DMS 273 (cell line): ENCODE data around the gene COBL.
A peak's percentile ranks its signal among the peaks of the same experiment; 100 is the strongest.
"Not testable (repeated sequence)": the region's sequence is repeated elsewhere in the genome, so short reads cannot be mapped to it uniquely, and the experiment has no call there.

Experiments used
- DNase-seq: peaks from one replicate; lab custom pipeline; 2025; ENCODE audit not compliant: unreplicated experiment; lab: John Stamatoyannopoulos, UW

COBL gene

DNA sequence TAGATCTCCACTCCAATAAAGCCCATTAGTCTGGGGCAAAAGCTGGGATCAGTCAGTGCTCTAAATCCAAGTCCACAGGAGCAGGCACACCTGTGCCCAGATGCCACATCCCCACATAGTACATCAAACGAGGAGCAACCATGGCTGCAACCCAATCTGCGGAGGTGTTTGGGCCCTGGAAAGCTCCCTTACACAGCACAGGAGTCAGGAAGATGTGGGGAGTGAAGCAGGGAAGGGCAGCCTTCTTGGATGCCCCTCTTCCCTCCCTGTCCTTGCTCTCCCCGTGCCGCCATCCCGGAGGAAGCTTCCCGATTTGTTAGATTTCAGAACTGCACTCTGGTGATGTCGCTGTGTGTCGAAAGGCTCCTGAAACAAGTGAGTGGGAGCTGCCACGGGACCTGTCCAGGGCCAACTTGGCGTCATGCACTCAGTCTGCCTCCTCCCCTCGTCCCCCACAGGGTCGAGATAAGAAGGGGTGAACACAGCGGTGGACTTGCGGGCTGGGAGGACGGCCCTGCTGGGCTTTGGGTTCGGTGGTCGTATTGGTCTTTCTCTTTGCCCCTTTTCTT is 303.3 kb downstream of the COBL start:
- DNase-seq = no peak

DNA sequence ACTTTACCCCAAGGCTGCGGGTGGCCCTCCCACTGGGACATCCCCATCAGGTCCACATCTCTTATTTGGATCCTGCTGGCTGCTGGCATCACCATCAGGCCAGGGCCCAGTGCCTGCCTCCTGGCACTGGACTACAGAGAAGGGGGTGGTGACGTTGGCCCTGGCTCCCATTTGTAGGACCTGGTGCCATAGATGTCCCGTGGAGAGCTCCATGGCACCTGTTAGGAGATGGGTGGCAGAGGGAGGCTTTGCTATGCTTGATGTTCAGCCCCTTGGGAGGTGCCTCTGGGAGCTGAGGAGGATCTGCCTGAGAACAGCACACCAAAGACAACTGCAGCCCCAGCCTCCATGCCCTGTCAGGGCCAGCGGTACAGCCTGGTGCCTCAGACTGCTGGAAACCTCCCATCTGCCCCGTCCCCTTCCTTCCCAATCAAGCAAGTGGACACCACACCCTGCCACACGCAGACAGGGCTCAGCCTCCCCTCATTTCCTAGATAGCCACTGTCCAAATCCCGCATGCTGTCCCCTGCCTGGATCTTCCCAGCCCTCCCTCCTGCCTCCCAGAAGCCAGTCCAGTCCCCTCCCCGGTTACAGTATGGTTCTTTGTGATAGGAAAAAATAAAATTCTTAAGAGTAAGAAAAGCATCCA is 303.9 kb downstream of the COBL start:
- no peak for DNase-seq

DNA sequence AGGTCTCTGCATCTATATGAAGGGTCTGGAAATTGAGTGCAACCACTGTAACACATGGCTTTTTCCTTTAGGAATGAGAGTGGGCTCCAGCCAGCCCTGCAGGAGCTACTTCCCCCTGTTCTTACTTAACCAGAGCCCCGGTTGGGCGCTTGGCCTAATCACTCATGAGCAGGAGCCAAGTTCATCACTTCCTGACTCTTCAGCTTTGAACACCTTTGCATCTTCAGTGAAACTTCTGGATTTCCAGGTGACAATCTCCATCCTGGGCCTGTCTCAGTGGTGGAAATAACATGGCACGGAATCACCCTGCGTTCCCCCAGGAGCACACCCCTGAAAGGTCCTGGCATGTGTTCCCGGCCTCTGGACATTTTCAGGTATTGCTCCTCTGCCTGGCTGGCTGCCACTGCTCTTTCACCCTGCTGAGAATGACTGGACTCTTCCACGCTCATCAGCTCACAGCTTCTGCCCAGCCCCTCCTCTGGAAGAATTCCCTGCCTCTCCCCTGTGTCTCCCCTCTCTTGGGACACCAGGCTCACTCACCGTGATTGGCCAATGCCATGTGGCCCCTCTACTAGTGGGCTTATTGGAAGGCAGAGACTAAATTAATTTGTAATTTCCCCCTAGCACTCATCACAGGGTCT is 304.8 kb downstream of the COBL start:
- no peak for DNase-seq

- DNase-seq = no peak
Observed at GRCh38 chr7:51010534-51010933, 306.1 kb downstream of the COBL start.

GRCh38 chr7:51009716-51010496 is 306.7 kb downstream of the COBL start:
- DNase-seq = peak; percentile 19

- no peak for DNase-seq
Observed at GRCh38 chr7:51007551-51008505, 308.8 kb downstream of the COBL start.

- no peak for DNase-seq
Observed at GRCh38 chr7:51006483-51007235, 309.9 kb downstream of the COBL start.

- DNase-seq = no peak
Observed at GRCh38 chr7:51005074-51005473, 311.5 kb downstream of the COBL start.

- DNase-seq = peak; percentile 38
Observed at GRCh38 chr7:51000956-51001355, 315.7 kb downstream of the COBL start.

- DNase-seq = no peak
Observed at GRCh38 chr7:50994753-50995319, 321.8 kb downstream of the COBL start.

DNA sequence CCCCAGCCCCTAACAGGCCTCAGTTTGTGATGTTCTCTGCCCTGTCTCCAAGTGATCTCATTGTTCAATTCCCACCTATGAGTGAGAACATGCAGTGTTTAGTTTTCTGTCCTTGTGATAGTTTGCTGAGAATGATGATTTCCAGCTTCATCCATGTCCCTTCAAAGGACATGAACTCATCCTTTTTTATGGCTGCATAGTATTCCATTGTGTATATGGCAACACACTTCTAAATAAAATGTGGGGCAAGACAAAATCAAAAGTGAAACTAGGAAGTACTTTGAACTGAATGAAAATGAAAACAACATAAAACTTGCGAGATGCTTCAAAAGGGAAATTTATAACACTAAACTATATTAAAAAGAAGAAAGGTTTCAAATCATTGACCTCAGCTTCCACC is 326.4 kb downstream of the COBL start:
- not testable (repeated sequence) for DNase-seq

DNA sequence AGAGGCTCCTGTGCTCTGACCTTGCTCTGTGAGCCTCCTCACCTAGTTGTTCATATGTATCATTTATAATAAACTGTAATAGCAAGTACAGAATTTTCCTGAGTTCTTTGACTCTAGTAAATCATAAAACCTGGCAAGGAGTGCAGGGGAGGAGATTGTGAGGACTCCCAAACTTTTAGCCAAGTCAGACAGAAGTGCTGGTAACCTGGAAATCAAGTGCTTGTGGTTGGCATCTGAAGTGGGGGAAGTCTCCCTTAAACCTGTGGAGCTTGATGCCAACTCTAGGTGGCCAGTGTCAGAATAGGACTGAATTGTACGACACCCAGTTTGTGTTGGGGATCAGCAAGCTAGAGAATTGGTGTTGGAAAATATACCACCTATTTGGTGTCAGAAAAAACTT is 327.6 kb downstream of the COBL start:
- DNase-seq = no peak

GRCh38 chr7:50988465-50988864 is 328.1 kb downstream of the COBL start:
- DNase-seq = no peak

GRCh38 chr7:50985096-50985495 is 331.5 kb downstream of the COBL start:
- DNase-seq = no peak

DNA sequence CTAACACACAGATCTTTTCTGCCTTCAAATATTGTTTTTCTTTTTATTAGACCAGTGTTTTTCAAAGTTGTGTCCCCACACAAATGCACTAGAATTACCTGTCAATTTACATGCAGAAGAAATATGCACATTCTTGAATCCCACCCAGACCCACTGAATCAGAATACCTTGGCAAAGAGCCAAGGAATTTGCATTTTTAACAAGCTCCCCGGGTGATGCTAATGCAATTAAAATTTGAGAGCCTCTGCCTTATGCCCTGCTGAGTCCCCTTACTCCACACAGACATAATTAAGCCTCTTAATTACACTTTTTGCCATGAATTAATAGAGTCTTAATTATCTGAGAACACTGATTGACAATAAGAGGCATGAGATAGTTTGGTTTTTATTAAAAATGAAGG is 332.8 kb downstream of the COBL start:
- no peak for DNase-seq

GRCh38 chr7:50982626-50983025 is 334.0 kb downstream of the COBL start:
- DNase-seq = peak; percentile 32

DNA sequence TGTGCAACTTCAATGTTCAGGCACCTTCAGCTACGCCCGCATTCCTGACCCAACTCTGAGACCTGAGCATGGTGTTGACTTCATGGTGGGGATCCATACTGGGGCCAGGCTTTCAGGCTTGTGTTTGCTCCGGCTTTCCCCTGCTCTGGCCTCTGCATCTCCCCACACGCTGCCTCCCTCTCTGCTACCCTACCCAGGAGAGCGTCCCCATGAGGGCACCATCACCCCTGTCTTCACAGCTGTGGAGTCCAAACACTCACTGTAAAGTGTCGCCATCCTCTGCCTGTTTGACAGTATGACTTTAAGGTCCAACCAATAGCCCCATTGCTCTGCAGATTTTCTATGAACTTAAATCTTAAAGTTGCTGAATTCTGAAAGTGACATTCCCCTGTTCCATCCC is 334.9 kb downstream of the COBL start:
- DNase-seq = no peak

- DNase-seq = no peak
Observed at GRCh38 chr7:50980411-50980810, 336.2 kb downstream of the COBL start.

- peak; percentile 87 for DNase-seq
Observed at GRCh38 chr7:50978633-50979215, 337.9 kb downstream of the COBL start.
